ENCODE measurements around the gene RTN1.

RTN1 gene

GRCh38 chr14:59629444-59630287, 240.9 kb downstream of the RTN1 start:
- DNase-seq (ENCODE audit: low read depth): no peak

- no peak for DNase-seq (ENCODE audit: low read depth)
These were observed 243.5 kb downstream of the RTN1 start for GRCh38 chr14:59627011-59627520.

GRCh38 chr14:59622631-59623030, 247.9 kb downstream of the RTN1 start:
- DNase-seq (ENCODE audit: low read depth): no peak

GRCh38 chr14:59619061-59619460, 251.5 kb downstream of the RTN1 start:
- no peak for DNase-seq (ENCODE audit: low read depth)

- DNase-seq (ENCODE audit: low read depth): no peak
These were observed 269.5 kb downstream of the RTN1 start for GRCh38 chr14:59601056-59601455.

GRCh38 chr14:59600211-59600945, 270.2 kb downstream of the RTN1 start:
- DNase-seq (ENCODE audit: low read depth): no peak

GRCh38 chr14:59595071-59595470, 275.5 kb downstream of the RTN1 start:
- DNase-seq (ENCODE audit: low read depth): no peak

GRCh38 chr14:59591641-59592370, 278.8 kb downstream of the RTN1 start:
- DNase-seq (ENCODE audit: low read depth): no peak

GRCh38 chr14:59588101-59588500, 282.5 kb downstream of the RTN1 start:
- DNase-seq (ENCODE audit: low read depth): no peak

- no peak for DNase-seq (ENCODE audit: low read depth)
These were observed 284.6 kb downstream of the RTN1 start for GRCh38 chr14:59585891-59586554.

- DNase-seq (ENCODE audit: low read depth): no peak
These were observed 286.8 kb downstream of the RTN1 start for GRCh38 chr14:59583755-59584154.

GRCh38 chr14:59582845-59583509, 287.6 kb downstream of the RTN1 start:
- DNase-seq (ENCODE audit: low read depth): no peak

- no peak for DNase-seq (ENCODE audit: low read depth)
These were observed 288.4 kb downstream of the RTN1 start for GRCh38 chr14:59582161-59582560.

- no peak for DNase-seq (ENCODE audit: low read depth)
These were observed 289.7 kb downstream of the RTN1 start for GRCh38 chr14:59580911-59581310.

- DNase-seq (ENCODE audit: low read depth): peak; percentile 74
These were observed 294.0 kb downstream of the RTN1 start, which contains the start of gene CCDC175 for GRCh38 chr14:59576332-59577294. Gene CCDC175 (minus strand): TSS chr14:59576812. CDS start chr14:59576775, 37 bp downstream.

GRCh38 chr14:59570122-59570521, 300.5 kb downstream of the RTN1 start:
- DNase-seq (ENCODE audit: low read depth): no peak

GRCh38 chr14:59566725-59567124, 303.9 kb downstream of the RTN1 start:
- DNase-seq (ENCODE audit: low read depth): no peak

- no peak for DNase-seq (ENCODE audit: low read depth)
These were observed 304.3 kb downstream of the RTN1 start for GRCh38 chr14:59566296-59566695.

GRCh38 chr14:59565087-59565486, 305.5 kb downstream of the RTN1 start:
- DNase-seq (ENCODE audit: low read depth): no peak

GRCh38 chr14:59564366-59564765, 306.2 kb downstream of the RTN1 start:
- no peak for DNase-seq (ENCODE audit: low read depth)

Measured in activated T-cell treated with anti-CD3 and anti-CD28 coated beads for 1 hour (primary cell).